Left ventricle myocardium inferior (tissue), 1 donor: ENCODE data around the gene SLC25A13. TPM values are rescaled to one million over a fixed set of nuclear protein-coding genes. Genes with fewer than 3 reads are reported as not detected.
A peak's percentile ranks its signal among the peaks of the same experiment; 100 is the strongest.
"Not testable (repeated sequence)": the region's sequence is repeated elsewhere in the genome, so short reads cannot be mapped to it uniquely, and the experiment has no call there.

ENCODE experiments used
- DNase-seq: peaks from one replicate; pipeline ENCODE4 v3.0.0-alpha.2; 2020
- H3K27ac ChIP-seq: fragments of 200-600 bp; replicated peaks from 2 replicates; pipeline ENCODE4 v1.8.0; 2021
- H3K27me3 ChIP-seq: fragments of 200-600 bp; 2 replicates; pipeline ENCODE4 v1.8.0; 2021; ENCODE audit warnings: low read depth
- H3K36me3 ChIP-seq: fragments of 200-600 bp; 2 replicates; pipeline ENCODE4 v1.8.0; 2021
- H3K4me1 ChIP-seq: fragments of 200-600 bp; 2 replicates; pipeline ENCODE4 v1.8.0; 2021
- H3K4me3 ChIP-seq: fragments of 200-600 bp; 2 replicates; pipeline ENCODE4 v1.8.0; 2021; ENCODE audit warnings: mild to moderate bottlenecking, moderate library complexity
- H3K9me3 ChIP-seq: fragments of 200-600 bp; replicated peaks from 2 replicates; pipeline ENCODE4 v1.8.0; 2021
- CTCF ChIP-seq: fragments of 200-600 bp; IDR thresholded peaks from 2 replicates; pipeline ENCODE4 v1.8.0; 2021; ENCODE audit warnings: antibody characterized with exemption, mild to moderate bottlenecking, borderline replicate concordance
- intact Hi-C: fragments of 100-400 bp; cut with micrococcal nuclease; formaldehyde crosslinking; loops from one replicate; pipeline ENCODE4 v1.11.0; 2022
- long read RNA-seq: library from polyadenylated mRNA; unstranded; transcript quantifications from one replicate; pipeline ENCODE4 v2.0.0, GENCODE V29; 2021
- total RNA-seq: library from RNA; stranded (reverse); fragmentation: NEBNext Ultra II Directional; extraction: Animal tissue kit (Norgen Biotek cat#: 25700); gene quantifications from one replicate; pipeline ENCODE4 v1.2.1, GENCODE V29; 2021
- donor health status: DM: no; HTN: yes; CAD: no; lungs with severe emphysema.

Gene SLC25A13
- total RNA-seq = 9.1 TPM
- long read RNA-seq, transcript SLC25A13-201 (18 exons, 3,136 nt) = major isoform, 6 of 12 reads
- long read RNA-seq, partial matches to known transcripts = 3 of 12 reads
- long read RNA-seq, other reads (novel, unspliced or antisense) = 3 of 12 reads

- H3K27ac ChIP-seq = peak within 1 kb of the TSS; percentile 99
- H3K27me3 ChIP-seq = no peaks in the 10 kb centered on the region
- DNase-seq = peak; percentile 95
- no peaks in the 10 kb centered on the region for H3K9me3 ChIP-seq
- H3K36me3 ChIP-seq = no peaks in the 10 kb centered on the region
- no peak for TF ChIP-seq CTCF
- peaks cover 54% of the 10 kb centered on the region for H3K4me1 ChIP-seq
- H3K4me3 ChIP-seq = peak within 1 kb of the TSS; percentile 85
- intact Hi-C loops = no loop called here
Observed at GRCh38 chr7:96321658-96322372, at the start of gene SLC25A13. Gene SLC25A13, minus strand, starts transcription at chr7:96322098. Its CDS starts 142 bp downstream, at chr7:96321956.

- H3K4me1 ChIP-seq, intact Hi-C loops, H3K36me3 ChIP-seq, DNase-seq, H3K27me3 ChIP-seq, H3K4me3 ChIP-seq, H3K27ac ChIP-seq: not testable (repeated sequence)
- peaks cover 18% of the 10 kb centered on the region for H3K9me3 ChIP-seq
Observed at GRCh38 chr7:96365916-96366315, 44.0 kb upstream of the SLC25A13 start.

- intact Hi-C loops = no loop called here
- TF ChIP-seq CTCF = no peak
- DNase-seq = no peak
- no peak overlapping the region for H3K4me3 ChIP-seq
- H3K9me3 ChIP-seq = peaks cover 15% of the 10 kb centered on the region
- H3K4me1 ChIP-seq = no peaks in the 10 kb centered on the region
- H3K36me3 ChIP-seq = no peaks in the 10 kb centered on the region
- no peak overlapping the region for H3K27ac ChIP-seq
- no peaks in the 10 kb centered on the region for H3K27me3 ChIP-seq
Observed at GRCh38 chr7:96361116-96361857, 39.4 kb upstream of the SLC25A13 start.

- H3K4me3 ChIP-seq = no peak overlapping the region
- no peaks in the 10 kb centered on the region for H3K36me3 ChIP-seq
- H3K27ac ChIP-seq = no peak overlapping the region
- DNase-seq = no peak
- intact Hi-C loops = no loop called here
- H3K9me3 ChIP-seq = peaks cover 12% of the 10 kb centered on the region
- H3K27me3 ChIP-seq = no peaks in the 10 kb centered on the region
- no peaks in the 10 kb centered on the region for H3K4me1 ChIP-seq
- no peak for TF ChIP-seq CTCF
Observed at GRCh38 chr7:96359876-96360275, 38.0 kb upstream of the SLC25A13 start.

- H3K9me3 ChIP-seq, H3K27ac ChIP-seq, H3K27me3 ChIP-seq, intact Hi-C loops, H3K4me3 ChIP-seq, DNase-seq, H3K36me3 ChIP-seq, H3K4me1 ChIP-seq: not testable (repeated sequence)
Observed at GRCh38 chr7:96358236-96358971, 36.5 kb upstream of the SLC25A13 start.

GRCh38 chr7:96355990-96356506, 34.1 kb upstream of the SLC25A13 start:
- H3K9me3 ChIP-seq = no peaks in the 10 kb centered on the region
- no peak overlapping the region for H3K27ac ChIP-seq
- H3K36me3 ChIP-seq = no peaks in the 10 kb centered on the region
- no peaks in the 10 kb centered on the region for H3K4me1 ChIP-seq
- H3K27me3 ChIP-seq = no peaks in the 10 kb centered on the region
- intact Hi-C loops = no loop called here
- DNase-seq = no peak
- TF ChIP-seq CTCF = no peak
- no peak overlapping the region for H3K4me3 ChIP-seq
